A549 treated with DMSO at 1 μM for 4 hours (cell line): Measurements from ENCODE around the gene SPPL2B. TPM values are rescaled to one million over a fixed set of nuclear protein-coding genes. Genes with fewer than 3 reads are reported as not detected.

Experiments used
- total RNA-seq: library from RNA; stranded (reverse); fragments of 200-300 nt; extraction: Qiagen RNA extraction; gene quantifications from 5 replicates; pipeline ENCODE4 v1.2.3, GENCODE V29; 2022; ENCODE audit warnings: low read depth

SPPL2B gene, protein sequence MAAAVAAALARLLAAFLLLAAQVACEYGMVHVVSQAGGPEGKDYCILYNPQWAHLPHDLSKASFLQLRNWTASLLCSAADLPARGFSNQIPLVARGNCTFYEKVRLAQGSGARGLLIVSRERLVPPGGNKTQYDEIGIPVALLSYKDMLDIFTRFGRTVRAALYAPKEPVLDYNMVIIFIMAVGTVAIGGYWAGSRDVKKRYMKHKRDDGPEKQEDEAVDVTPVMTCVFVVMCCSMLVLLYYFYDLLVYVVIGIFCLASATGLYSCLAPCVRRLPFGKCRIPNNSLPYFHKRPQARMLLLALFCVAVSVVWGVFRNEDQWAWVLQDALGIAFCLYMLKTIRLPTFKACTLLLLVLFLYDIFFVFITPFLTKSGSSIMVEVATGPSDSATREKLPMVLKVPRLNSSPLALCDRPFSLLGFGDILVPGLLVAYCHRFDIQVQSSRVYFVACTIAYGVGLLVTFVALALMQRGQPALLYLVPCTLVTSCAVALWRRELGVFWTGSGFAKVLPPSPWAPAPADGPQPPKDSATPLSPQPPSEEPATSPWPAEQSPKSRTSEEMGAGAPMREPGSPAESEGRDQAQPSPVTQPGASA
- 14.4 to 23.9 TPM (median 20.3 TPM) in 5 replicates for total RNA-seq

DNA sequence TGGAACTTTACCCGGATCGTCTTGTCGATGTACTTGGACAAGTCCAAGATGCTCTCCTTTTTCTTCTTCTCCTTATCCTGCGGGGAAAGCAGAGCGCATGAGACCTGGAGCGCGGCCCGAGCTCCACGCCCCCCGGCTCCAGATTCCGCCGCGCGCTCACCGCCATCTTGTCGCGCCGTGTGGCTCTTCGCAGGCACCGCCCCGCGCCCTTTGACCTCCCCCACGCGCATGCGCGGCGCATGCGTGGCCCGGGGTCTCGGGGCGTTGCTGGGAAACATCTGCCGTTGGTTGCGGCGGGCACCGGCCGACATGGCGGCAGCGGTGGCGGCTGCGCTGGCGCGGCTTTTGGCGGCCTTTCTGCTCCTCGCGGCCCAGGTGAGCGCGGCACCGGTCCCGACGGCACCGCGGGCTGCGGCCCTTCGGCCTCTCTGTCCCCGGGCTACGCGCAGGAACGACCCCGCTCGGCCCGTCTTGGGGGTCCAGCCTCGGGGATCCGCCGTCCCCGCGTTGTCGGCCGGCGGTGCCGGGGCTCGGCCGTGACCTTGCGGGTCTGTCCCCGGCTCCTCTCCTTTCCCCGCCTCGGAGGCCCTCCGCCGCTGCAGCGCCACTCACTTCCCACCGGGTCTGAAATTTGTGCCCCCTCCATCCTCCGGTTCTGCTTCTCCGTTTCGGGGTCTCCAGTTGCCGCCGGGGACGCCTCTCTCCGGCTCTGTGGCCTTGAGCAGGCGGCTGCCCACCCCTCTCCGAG is at the start of gene SPPL2B, which contains the start of gene LSM7:
Gene SPPL2B (plus strand): TSS at position 284 of the 748 bp plus-strand sequence. CDS start 26 bp downstream, at position 310.
Gene LSM7 (minus strand): TSS at position 186 of the 748 bp plus-strand sequence. CDS start 20 bp downstream, at position 166.

DNA sequence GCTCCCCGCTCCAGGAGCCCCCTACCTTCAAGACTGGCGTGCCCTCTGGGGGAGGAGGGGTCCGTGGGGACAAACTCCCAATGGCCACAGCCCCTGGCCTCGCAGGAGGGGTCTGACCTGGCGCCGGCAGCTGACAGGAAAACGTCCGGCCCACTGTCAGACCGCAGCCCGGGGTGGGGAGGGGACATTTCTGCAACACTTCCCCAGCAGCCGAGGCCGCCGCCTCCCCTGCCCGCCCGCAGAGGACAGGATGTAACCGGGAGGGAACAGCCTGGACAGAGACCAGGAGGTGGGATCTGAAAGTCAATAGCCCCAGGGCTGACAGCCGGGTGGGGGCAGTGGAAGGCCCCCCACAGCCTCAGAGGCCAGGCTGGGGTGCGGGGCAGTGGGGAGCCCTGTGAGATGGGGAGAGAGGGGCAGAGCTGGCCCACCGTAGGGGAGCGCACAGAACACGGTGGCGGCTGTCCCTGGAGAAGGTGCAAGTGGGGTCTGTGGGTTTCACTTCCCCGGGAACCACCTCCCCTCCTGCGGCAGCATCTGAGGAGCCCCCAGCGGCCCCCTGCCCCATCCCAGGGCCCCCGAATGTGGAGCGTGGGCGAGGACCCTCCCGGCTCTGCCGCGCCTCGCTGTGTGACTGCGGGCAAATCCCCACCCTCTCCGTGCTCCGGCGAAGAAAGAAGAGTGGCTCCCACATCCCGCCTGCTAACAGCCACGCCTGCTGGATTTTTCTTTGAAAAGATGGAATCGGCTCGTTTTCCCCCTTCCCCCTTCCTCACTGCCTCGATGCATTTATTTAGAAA is 46.2 kb upstream of the SPPL2B start, which contains the start of gene PEAK3:
Gene PEAK3 (minus strand): TSS at position 114 of the 800 bp plus-strand sequence. CDS start 1,244 bp downstream, outside the sequence.

DNA sequence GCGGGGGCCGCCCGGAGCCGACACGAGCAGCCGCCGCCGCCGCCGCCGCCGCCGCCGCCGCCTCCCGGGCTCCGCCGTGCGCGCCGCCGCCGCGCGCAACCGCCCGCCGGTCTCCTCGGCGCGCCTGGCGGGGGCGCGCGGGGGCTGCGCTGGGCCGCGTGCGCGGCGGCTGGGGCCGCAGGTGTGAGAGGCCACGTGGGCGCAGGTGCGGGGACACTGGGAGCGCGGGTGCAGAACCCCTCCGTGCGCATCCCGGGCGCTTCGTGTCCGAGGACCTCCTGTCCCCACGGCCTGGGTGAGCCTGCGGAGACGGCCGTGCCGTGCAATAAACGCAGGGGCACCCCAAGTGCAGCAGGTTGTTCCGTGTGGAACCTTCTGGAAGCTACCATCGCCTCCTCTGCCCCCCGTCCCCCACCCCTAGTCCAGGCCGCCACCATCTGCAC is 20.3 kb upstream of the SPPL2B start, which contains the start of gene LINGO3:
Gene LINGO3 (minus strand): TSS at position 41 of the 443 bp plus-strand sequence. CDS start 16,378 bp downstream, outside the sequence.

DNA sequence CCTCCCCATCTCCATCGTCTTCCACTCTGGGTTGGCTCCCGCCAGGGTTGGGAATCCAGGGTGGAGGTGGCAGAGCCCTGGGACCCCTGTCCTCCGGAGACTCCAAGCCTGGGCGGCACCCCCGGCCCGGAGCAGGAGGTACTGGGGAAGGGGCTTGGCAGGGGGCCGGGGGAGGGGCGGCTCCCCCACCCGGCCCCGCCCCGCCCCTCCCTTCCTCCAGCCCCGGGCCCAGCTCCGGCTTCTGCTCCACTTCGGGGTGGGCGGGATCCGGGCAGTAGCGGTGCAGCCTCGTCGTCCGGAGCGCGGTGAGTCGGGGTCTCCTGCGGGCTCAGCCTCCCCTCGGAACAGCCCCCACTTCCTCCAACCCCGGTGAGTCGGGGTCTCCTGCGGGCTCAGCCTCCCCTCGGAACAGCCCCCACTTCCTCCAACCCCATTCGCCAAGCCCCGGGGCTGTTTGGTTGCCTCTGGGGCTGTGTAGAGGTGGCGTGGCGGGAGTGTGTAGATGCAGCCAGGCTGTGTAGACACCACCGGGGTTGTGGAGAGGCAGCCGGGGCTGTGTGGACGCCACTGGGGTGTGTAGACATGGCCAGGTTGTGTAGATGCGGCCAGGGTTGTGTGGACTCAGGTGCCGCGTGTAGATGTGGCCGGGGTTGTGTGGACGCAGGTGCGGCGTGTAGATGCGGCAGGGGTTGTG is 31.7 kb downstream of the SPPL2B start, which contains the start of gene TMPRSS9:
Gene TMPRSS9 (plus strand): TSS at position 274 of the 694 bp plus-strand sequence. CDS start 29,521 bp downstream, outside the sequence.

Other genes starting within 250 kb of the SPPL2B start
- 8.5 to 12.8 TPM (median 10.9 TPM) in 5 replicates for gene MOB3A, start 232.4 kb upstream of the SPPL2B start, total RNA-seq
- gene IZUMO4, start 231.8 kb upstream of the SPPL2B start, total RNA-seq: 0.37 to 0.75 TPM (median 0.47 TPM) in 5 replicates
- gene AP3D1, start 177.1 kb upstream of the SPPL2B start, total RNA-seq: 65.8 to 82.7 TPM (median 78.4 TPM) in 5 replicates
- gene DOT1L, start 164.8 kb upstream of the SPPL2B start, total RNA-seq: 16.3 to 19.2 TPM (median 16.9 TPM) in 5 replicates
- 37.5 to 49.5 TPM (median 47.4 TPM) in 5 replicates for gene PLEKHJ1, start 92.4 kb upstream of the SPPL2B start, total RNA-seq
- gene SF3A2, start 91.9 kb upstream of the SPPL2B start, total RNA-seq: 57.3 to 75.2 TPM (median 68.3 TPM) in 5 replicates
- gene AMH, start 79.4 kb upstream of the SPPL2B start, total RNA-seq: 9.5 to 25.2 TPM (median 16.0 TPM) in 5 replicates
- 0.61 to 1.3 TPM (median 0.74 TPM) in 5 replicates for gene JSRP1, start 72.3 kb upstream of the SPPL2B start, total RNA-seq
- not detected in 5 replicates for gene PEAK3, start 46.5 kb upstream of the SPPL2B start, total RNA-seq
- gene LINGO3, start 20.5 kb upstream of the SPPL2B start, total RNA-seq: not detected in 5 replicates
- gene LSM7, start 98 bp upstream of the SPPL2B start, total RNA-seq: 127 to 156 TPM (median 143 TPM) in 5 replicates
- 0.02 to 0.08 TPM in 2 of 5 replicates, not detected in the others for gene TMPRSS9, start 31.6 kb downstream of the SPPL2B start, total RNA-seq
- gene TIMM13, start 98.9 kb downstream of the SPPL2B start, total RNA-seq: 63.0 to 138 TPM (median 109 TPM) in 5 replicates
- gene LMNB2, start 128.3 kb downstream of the SPPL2B start, total RNA-seq: 63.5 to 93.5 TPM (median 79.6 TPM) in 5 replicates
- 33.3 to 39.8 TPM (median 37.0 TPM) in 5 replicates for gene GADD45B, start 147.4 kb downstream of the SPPL2B start, total RNA-seq